ENCODE data around the gene ATP1B1. TPM values are rescaled to one million over a fixed set of nuclear protein-coding genes. Genes with fewer than 3 reads are reported as not detected.

The ATP1B1 gene
- total and polyA plus RNA-seq, 2 of the 8 experiments (the other 6 are each of a cell fraction or from before 2014, with no cell fraction given), result 16.3 to 76.5 TPM

- TF ChIP-seq POLR2AphosphoS5 (IDR thresholded peaks at IDR 0.05; ENCODE audit: low read depth, low read length) (peak; percentile 28), ASH2L (IDR thresholded peaks at IDR 0.05; ENCODE audit: low read length) (peak; percentile 77), NRF1 (IDR thresholded peaks at IDR 0.05; ENCODE audit: low read depth, low read length) (peak; percentile 28; the same call in 1 of the 2 replicates), EP300 (IDR thresholded peaks at IDR 0.05; ENCODE audit: borderline replicate concordance in 1 of 2, low read depth in 2 of 2, low read length in 2 of 2) (no peak), JUND (IDR thresholded peaks at IDR 0.05; ENCODE audit: low read length) (no peak), KDM5A (IDR thresholded peaks at IDR 0.05; ENCODE audit: low read length) (no peak), JUN (IDR thresholded peaks at IDR 0.05; ENCODE audit: low read depth, low read length) (no peak), SP2 (IDR thresholded peaks at IDR 0.05; ENCODE audit: low read length) (no peak), GTF2F1 (IDR thresholded peaks at IDR 0.05; ENCODE audit: borderline replicate concordance, low read depth, low read length) (no peak), YY1 (IDR thresholded peaks at IDR 0.05; ENCODE audit: low read depth, low read length) (0 out of 2 replicates have a peak, but pooled peaks have one; percentile 4), MAX (IDR thresholded peaks at IDR 0.05) (peak; percentile 57), CBX5 (IDR thresholded peaks at IDR 0.05; ENCODE audit: low read depth, low read length) (no peak), SP4 (IDR thresholded peaks at IDR 0.05; ENCODE audit: low read length) (no peak), CBX8 (IDR thresholded peaks at IDR 0.05; ENCODE audit: borderline replicate concordance, low read depth, low read length) (no peak), SAP30 (IDR thresholded peaks at IDR 0.05; ENCODE audit: insufficient read depth, insufficient replicate concordance, low read length) (no peak), SUZ12 (IDR thresholded peaks at IDR 0.05; ENCODE audit: low read length) (no peak), TEAD4 (IDR thresholded peaks at IDR 0.05; ENCODE audit: low read depth, low read length) (0 out of 2 replicates have a peak, but pooled peaks have one; percentile 17), HDAC2 (IDR thresholded peaks at IDR 0.05; ENCODE audit: borderline replicate concordance in 1 of 2, low read depth in 2 of 2, low read length in 2 of 2) (peak in 1 of 2 experiments; percentile 31; a peak in 1 of 4 replicates)
- TF ChIP-seq, protein P1, sequence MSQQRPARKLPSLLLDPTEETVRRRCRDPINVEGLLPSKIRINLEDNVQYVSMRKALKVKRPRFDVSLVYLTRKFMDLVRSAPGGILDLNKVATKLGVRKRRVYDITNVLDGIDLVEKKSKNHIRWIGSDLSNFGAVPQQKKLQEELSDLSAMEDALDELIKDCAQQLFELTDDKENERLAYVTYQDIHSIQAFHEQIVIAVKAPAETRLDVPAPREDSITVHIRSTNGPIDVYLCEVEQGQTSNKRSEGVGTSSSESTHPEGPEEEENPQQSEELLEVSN (IDR thresholded peaks at IDR 0.05), result peak; percentile 67; the same call in 1 of the 2 replicates
- TF ChIP-seq, protein P2, sequence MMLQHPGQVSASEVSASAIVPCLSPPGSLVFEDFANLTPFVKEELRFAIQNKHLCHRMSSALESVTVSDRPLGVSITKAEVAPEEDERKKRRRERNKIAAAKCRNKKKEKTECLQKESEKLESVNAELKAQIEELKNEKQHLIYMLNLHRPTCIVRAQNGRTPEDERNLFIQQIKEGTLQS (IDR thresholded peaks at IDR 0.05; ENCODE audit: insufficient read depth, low read depth, low read length), result no peak; the same call in 1 of the 2 replicates
- TF ChIP-seq, protein P3, sequence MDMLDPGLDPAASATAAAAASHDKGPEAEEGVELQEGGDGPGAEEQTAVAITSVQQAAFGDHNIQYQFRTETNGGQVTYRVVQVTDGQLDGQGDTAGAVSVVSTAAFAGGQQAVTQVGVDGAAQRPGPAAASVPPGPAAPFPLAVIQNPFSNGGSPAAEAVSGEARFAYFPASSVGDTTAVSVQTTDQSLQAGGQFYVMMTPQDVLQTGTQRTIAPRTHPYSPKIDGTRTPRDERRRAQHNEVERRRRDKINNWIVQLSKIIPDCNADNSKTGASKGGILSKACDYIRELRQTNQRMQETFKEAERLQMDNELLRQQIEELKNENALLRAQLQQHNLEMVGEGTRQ (IDR thresholded peaks at IDR 0.05; ENCODE audit: low read length), result peak; percentile 60; the same call in 1 of the 2 replicates
Measured at GRCh38 chr1:169105434-169106094, 926 bp upstream of the ATP1B1 start (continued).

All from H1 (cell line).